CD4-positive, alpha-beta T cell (primary cell): Measurements from ENCODE around the gene ADGRL3. TPM values are rescaled to one million over a fixed set of nuclear protein-coding genes. Genes with fewer than 3 reads are reported as not detected.

Source experiments
- ATAC-seq: fragments of 200-7000 bp; cut with Tn5 transposase; one replicate; pipeline ENCODE4 v1.10.0; 2022; ENCODE audit warnings: mild to moderate bottlenecking; ENCODE audit not compliant: poor library complexity
- CTCF ChIA-PET: fragments of 350-600 bp; sonication (Branson Sonifier 250); formaldehyde crosslinking; loops from one replicate; lab custom pipeline; 2021; ENCODE audit warnings: antibody characterized with exemption, inconsistent platforms; lab: Charles Lee
- POLR2A ChIA-PET: fragments of 350-600 bp; sonication (Branson Sonifier 250); formaldehyde crosslinking; loops from one replicate; lab custom pipeline; 2021; ENCODE audit warnings: antibody characterized with exemption, inconsistent platforms; lab: Charles Lee
- DNase-seq, 14 experiments: peaks; one replicate each; pipeline ENCODE4 v3.0.0-alpha.2; 2013 to 2020; ENCODE audit warnings: mixed read lengths in 2 of 14
- H3K27ac ChIP-seq, 2 donors: one replicate each; pipeline versions ENCODE4 v1.5.1 to v1.7.0; 2013; ENCODE audit warnings: low read length in 2 of 2, low read depth in 1 of 2, mild to moderate bottlenecking in 1 of 2
- H3K27me3 ChIP-seq, 2 experiments: 1 replicate in 1 of 2; 2 replicates in 1 of 2; pipeline versions ENCODE4 v1.6.1 to v1.7.0; 2013; ENCODE audit warnings: low read length in 2 of 2, control low read depth in 1 of 2, mild to moderate bottlenecking in 1 of 2, moderate library complexity in 1 of 2; ENCODE audit not compliant: insufficient read depth in 2 of 2, control insufficient read depth in 1 of 2
- H3K36me3 ChIP-seq: one replicate; pipeline ENCODE4 v1.6.1; 2013; ENCODE audit warnings: low read length, control low read depth; ENCODE audit not compliant: insufficient read depth
- H3K4me1 ChIP-seq: one replicate; pipeline ENCODE4 v1.6.1; 2013; ENCODE audit warnings: low read length, control low read depth; ENCODE audit not compliant: insufficient read depth
- H3K4me3 ChIP-seq: one replicate; pipeline ENCODE4 v1.5.1; 2013; ENCODE audit warnings: mild to moderate bottlenecking, low read length, moderate library complexity
- H3K9me3 ChIP-seq, 2 experiments: 1 replicate in 1 of 2; 2 replicates in 1 of 2; pipeline versions ENCODE4 v1.6.1 to v1.7.0; 2013; ENCODE audit warnings: low read length in 2 of 2, mild to moderate bottlenecking in 2 of 2, control low read depth in 1 of 2, moderate library complexity in 1 of 2; ENCODE audit not compliant: control insufficient read depth in 1 of 2, insufficient read depth in 1 of 2
- H3K27ac Mint-ChIP-seq: one replicate; pipeline ENCODE4 v1.8.0; 2020; ENCODE audit warnings: mixed read lengths
- H3K27me3 Mint-ChIP-seq: one replicate; pipeline ENCODE4 v1.8.0; 2021; ENCODE audit warnings: mixed read lengths
- H3K36me3 Mint-ChIP-seq: one replicate; pipeline ENCODE4 v1.8.0; 2021; ENCODE audit warnings: low read depth, mixed read lengths
- H3K4me1 Mint-ChIP-seq: one replicate; pipeline ENCODE4 v1.8.0; 2021; ENCODE audit warnings: low read depth, mixed read lengths
- H3K4me3 Mint-ChIP-seq: one replicate; pipeline ENCODE4 v1.8.0; 2020; ENCODE audit warnings: mild to moderate bottlenecking, mixed read lengths
- H3K9me3 Mint-ChIP-seq: one replicate; pipeline ENCODE4 v1.8.0; 2020; ENCODE audit warnings: mixed read lengths
- intact Hi-C, 2 experiments: fragments of 100-400 bp; cut with DNase I in 1 of 2; cut with micrococcal nuclease in 1 of 2; formaldehyde crosslinking; loops; one replicate each; pipeline versions ENCODE4 v1.15.1 to v1.9.0; 2023 to 2025; cut with DNase I, micrococcal nuclease
- total RNA-seq, 174 experiments: library from RNA in 2 of 174; stranded (reverse) in 2 of 174; gene quantifications; one replicate each; pipeline ENCODE4 v1.2.3 and lab custom pipeline; 2021 to 2026
- TF ChIP-seq, protein P1 (sequence below): fragments of 200-600 bp; IDR thresholded peaks from one replicate; pipeline ENCODE4 v1.8.0; 2022; ENCODE audit warnings: antibody characterized with exemption, mild to moderate bottlenecking

ADGRL3 gene
- total RNA-seq, 2 experiments from 2014 or later = not detected

- Mint-ChIP-seq H3K27me3 (no peaks in the 10 kb centered on the region), H3K9me3 (peaks cover 2% of the 10 kb centered on the region), H3K36me3 (no peaks in the 10 kb centered on the region), H3K4me3 (no peak overlapping the region), H3K4me1 (no peaks in the 10 kb centered on the region), H3K27ac (no peak overlapping the region)
- TF ChIP-seq, protein P1, sequence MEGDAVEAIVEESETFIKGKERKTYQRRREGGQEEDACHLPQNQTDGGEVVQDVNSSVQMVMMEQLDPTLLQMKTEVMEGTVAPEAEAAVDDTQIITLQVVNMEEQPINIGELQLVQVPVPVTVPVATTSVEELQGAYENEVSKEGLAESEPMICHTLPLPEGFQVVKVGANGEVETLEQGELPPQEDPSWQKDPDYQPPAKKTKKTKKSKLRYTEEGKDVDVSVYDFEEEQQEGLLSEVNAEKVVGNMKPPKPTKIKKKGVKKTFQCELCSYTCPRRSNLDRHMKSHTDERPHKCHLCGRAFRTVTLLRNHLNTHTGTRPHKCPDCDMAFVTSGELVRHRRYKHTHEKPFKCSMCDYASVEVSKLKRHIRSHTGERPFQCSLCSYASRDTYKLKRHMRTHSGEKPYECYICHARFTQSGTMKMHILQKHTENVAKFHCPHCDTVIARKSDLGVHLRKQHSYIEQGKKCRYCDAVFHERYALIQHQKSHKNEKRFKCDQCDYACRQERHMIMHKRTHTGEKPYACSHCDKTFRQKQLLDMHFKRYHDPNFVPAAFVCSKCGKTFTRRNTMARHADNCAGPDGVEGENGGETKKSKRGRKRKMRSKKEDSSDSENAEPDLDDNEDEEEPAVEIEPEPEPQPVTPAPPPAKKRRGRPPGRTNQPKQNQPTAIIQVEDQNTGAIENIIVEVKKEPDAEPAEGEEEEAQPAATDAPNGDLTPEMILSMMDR = no peak
- intact Hi-C loops = no loop called here
- Histone ChIP-seq H3K36me3 (no peaks in the 10 kb centered on the region), H3K27me3 (no peaks in the 10 kb centered on the region), H3K4me3 (no peak overlapping the region), H3K9me3 (no peaks in the 10 kb centered on the region), H3K27ac (no peak overlapping the region), H3K4me1 (no peaks in the 10 kb centered on the region)
- CTCF ChIA-PET = no interaction called here
- DNase-seq (no peak), ATAC-seq (no peak)
- POLR2A ChIA-PET = no interaction called here
Observed at GRCh38 chr4:61915501-61915900, 715.4 kb downstream of the ADGRL3 start.

GRCh38 chr4:61918507-61918906 is 718.4 kb downstream of the ADGRL3 start:
- Histone ChIP-seq H3K36me3 (no peaks in the 10 kb centered on the region), H3K27ac (no peak overlapping the region), H3K4me1 (no peaks in the 10 kb centered on the region), H3K9me3 (no peaks in the 10 kb centered on the region), H3K4me3 (no peak overlapping the region), H3K27me3 (no peaks in the 10 kb centered on the region)
- no peaks in the 10 kb centered on the region for H3K36me3 Mint-ChIP-seq
- TF ChIP-seq, protein P1 = no peak
- no peaks in the 10 kb centered on the region for H3K4me1 Mint-ChIP-seq
- ATAC-seq (no peak), DNase-seq (no peak)
- ChIA-PET POLR2A (no interaction called here), CTCF (no interaction called here)
- intact Hi-C loops = no loop called here
- H3K9me3 Mint-ChIP-seq = peaks cover 5% of the 10 kb centered on the region
- no peak overlapping the region for H3K4me3 Mint-ChIP-seq
- H3K27ac Mint-ChIP-seq = no peak overlapping the region
- H3K27me3 Mint-ChIP-seq = no peaks in the 10 kb centered on the region

DNA sequence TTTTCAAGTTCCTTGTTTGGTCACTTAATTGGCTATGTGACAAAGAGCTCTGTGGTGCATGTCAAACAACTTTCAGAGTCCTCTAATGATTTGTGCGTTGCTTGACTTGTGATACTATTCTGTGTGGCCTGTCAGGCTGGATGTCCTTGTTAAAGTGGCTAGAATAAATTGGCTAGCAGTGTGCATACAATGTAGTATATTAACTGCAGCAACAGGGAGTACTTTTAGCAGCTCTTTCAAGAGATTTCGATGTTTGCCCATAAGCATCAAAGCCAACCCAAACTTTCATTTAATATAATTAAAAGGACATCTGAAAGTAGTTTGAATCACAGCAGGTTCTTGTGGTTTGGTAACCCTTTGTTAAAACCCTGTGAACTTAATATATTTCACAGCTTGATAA is 718.9 kb downstream of the ADGRL3 start:
- TF ChIP-seq, protein P1 = no peak
- ATAC-seq = no peak
- H3K4me1 Mint-ChIP-seq = no peaks in the 10 kb centered on the region
- no peak overlapping the region for H3K4me3 ChIP-seq
- H3K27ac Mint-ChIP-seq = no peak overlapping the region
- no peak overlapping the region for H3K4me3 Mint-ChIP-seq
- DNase-seq = no peak
- peaks cover 5% of the 10 kb centered on the region for H3K9me3 Mint-ChIP-seq
- H3K27me3 Mint-ChIP-seq = no peaks in the 10 kb centered on the region
- H3K36me3 ChIP-seq = no peaks in the 10 kb centered on the region
- no peaks in the 10 kb centered on the region for H3K27me3 ChIP-seq
- no peaks in the 10 kb centered on the region for H3K9me3 ChIP-seq
- H3K27ac ChIP-seq = no peak overlapping the region
- POLR2A ChIA-PET = no interaction called here
- H3K4me1 ChIP-seq = no peaks in the 10 kb centered on the region
- intact Hi-C loops = no loop called here
- no peaks in the 10 kb centered on the region for H3K36me3 Mint-ChIP-seq
- CTCF ChIA-PET = no interaction called here
